ENCODE measurements around the gene SLPI. TPM values are rescaled to one million over a fixed set of nuclear protein-coding genes. Genes with fewer than 3 reads are reported as not detected.

Gene SLPI
- total and polyA plus RNA-seq, 10 of the 15 experiments (the other 5 are each of a cell fraction or from before 2014, with no cell fraction given): 0.56 to 1.4 TPM; not detected in 8

DNA sequence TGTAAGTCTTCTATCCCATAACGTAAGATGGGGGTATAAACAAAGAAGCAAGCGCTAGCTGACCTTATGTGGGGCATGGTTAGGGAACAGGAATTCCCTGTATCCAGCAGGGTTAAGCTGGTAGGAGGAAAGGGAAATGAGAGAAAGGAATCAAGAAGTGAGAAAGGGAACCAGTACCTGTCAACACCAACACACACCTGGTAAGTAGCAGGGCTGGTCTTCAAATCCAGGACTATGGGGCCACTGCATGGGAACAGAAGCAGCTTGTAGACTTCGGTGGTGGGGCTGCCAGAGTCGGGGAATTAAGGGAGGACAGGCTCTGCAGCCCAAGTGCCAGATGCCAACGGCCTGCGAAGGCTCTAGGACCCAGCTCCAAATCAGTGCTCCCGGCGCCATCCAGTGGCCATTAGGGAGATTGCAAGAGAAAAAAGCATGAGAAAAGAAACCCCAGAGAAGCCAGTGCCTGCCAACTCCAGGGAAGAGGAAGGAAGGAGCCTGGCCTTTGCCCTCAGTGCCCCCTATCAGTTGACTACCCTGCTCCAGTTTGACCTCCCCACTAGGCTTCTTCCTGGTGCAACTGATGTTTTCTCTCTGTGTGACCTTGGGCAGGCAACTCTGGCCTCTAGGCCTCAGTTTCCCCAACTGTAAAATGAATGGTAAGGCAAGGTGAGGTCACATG is 36.5 kb upstream of the SLPI start (continued):
- TF ChIP-seq SMC3 (IDR thresholded peaks at IDR 0.05; ENCODE audit: borderline replicate concordance, low read length) (peak; percentile 79), MYC (IDR thresholded peaks at IDR 0.05; ENCODE audit: insufficient read depth, insufficient read length, insufficient replicate concordance, low read length, severe bottlenecking) (no peak), ZNF274 (IDR thresholded peaks at IDR 0.05; ENCODE audit: insufficient read depth, insufficient read length) (no peak), RFX5 (IDR thresholded peaks at IDR 0.05; ENCODE audit: low read depth, low read length) (no peak), SMAD1 (IDR thresholded peaks at IDR 0.05; ENCODE audit: low read depth, partially characterized antibody) (no peak), STAT3 (IDR thresholded peaks at IDR 0.05; ENCODE audit: low read depth, low read length) (no peak), IKZF1 (conservative IDR thresholded peaks at IDR 0.05) (peak; percentile 47), PAX8 (IDR thresholded peaks at IDR 0.05) (no peak)
- TF ChIP-seq, protein P1, sequence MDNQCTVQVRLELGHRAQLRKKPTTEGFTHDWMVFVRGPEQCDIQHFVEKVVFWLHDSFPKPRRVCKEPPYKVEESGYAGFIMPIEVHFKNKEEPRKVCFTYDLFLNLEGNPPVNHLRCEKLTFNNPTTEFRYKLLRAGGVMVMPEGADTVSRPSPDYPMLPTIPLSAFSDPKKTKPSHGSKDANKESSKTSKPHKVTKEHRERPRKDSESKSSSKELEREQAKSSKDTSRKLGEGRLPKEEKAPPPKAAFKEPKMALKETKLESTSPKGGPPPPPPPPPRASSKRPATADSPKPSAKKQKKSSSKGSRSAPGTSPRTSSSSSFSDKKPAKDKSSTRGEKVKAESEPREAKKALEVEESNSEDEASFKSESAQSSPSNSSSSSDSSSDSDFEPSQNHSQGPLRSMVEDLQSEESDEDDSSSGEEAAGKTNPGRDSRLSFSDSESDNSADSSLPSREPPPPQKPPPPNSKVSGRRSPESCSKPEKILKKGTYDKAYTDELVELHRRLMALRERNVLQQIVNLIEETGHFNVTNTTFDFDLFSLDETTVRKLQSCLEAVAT (IDR thresholded peaks at IDR 0.05): no peak
- TF ChIP-seq, protein P2, sequence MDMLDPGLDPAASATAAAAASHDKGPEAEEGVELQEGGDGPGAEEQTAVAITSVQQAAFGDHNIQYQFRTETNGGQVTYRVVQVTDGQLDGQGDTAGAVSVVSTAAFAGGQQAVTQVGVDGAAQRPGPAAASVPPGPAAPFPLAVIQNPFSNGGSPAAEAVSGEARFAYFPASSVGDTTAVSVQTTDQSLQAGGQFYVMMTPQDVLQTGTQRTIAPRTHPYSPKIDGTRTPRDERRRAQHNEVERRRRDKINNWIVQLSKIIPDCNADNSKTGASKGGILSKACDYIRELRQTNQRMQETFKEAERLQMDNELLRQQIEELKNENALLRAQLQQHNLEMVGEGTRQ (IDR thresholded peaks at IDR 0.05; ENCODE audit: borderline replicate concordance, low read depth, low read length): no peak
- TF ChIP-seq, protein P3, sequence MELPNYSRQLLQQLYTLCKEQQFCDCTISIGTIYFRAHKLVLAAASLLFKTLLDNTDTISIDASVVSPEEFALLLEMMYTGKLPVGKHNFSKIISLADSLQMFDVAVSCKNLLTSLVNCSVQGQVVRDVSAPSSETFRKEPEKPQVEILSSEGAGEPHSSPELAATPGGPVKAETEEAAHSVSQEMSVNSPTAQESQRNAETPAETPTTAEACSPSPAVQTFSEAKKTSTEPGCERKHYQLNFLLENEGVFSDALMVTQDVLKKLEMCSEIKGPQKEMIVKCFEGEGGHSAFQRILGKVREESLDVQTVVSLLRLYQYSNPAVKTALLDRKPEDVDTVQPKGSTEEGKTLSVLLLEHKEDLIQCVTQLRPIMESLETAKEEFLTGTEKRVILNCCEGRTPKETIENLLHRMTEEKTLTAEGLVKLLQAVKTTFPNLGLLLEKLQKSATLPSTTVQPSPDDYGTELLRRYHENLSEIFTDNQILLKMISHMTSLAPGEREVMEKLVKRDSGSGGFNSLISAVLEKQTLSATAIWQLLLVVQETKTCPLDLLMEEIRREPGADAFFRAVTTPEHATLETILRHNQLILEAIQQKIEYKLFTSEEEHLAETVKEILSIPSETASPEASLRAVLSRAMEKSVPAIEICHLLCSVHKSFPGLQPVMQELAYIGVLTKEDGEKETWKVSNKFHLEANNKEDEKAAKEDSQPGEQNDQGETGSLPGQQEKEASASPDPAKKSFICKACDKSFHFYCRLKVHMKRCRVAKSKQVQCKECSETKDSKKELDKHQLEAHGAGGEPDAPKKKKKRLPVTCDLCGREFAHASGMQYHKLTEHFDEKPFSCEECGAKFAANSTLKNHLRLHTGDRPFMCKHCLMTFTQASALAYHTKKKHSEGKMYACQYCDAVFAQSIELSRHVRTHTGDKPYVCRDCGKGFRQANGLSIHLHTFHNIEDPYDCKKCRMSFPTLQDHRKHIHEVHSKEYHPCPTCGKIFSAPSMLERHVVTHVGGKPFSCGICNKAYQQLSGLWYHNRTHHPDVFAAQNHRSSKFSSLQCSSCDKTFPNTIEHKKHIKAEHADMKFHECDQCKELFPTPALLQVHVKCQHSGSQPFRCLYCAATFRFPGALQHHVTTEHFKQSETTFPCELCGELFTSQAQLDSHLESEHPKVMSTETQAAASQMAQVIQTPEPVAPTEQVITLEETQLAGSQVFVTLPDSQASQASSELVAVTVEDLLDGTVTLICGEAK (IDR thresholded peaks at IDR 0.05; ENCODE audit: borderline replicate concordance): no peak
